ENCODE results near the gene ZFAND6. TPM values are rescaled to one million over a fixed set of nuclear protein-coding genes. Genes with fewer than 3 reads are reported as not detected.
A peak's percentile ranks its signal among the peaks of the same experiment; 100 is the strongest.
"Not testable (repeated sequence)": the region's sequence is repeated elsewhere in the genome, so short reads cannot be mapped to it uniquely, and the experiment has no call there.

Gene ZFAND6
- total and polyA plus RNA-seq, 10 of the 15 experiments (the other 5 are each of a cell fraction or from before 2014, with no cell fraction given): 78.9 to 179 (median 135) TPM

- TF ChIP-seq PRDM15 (CRISPR knock-in tag; IDR thresholded peaks at IDR 0.05) (no peak), LARP7 (IDR thresholded peaks at IDR 0.05) (no peak)
Measured at GRCh38 chr15:80010131-80010673, 49.3 kb upstream of the ZFAND6 start (continued).

- SMC1A ChIA-PET (ENCODE audit: uncharacterized antibody, unreplicated experiment): interaction anchor here (0.7 to 4.3 kb wide), 12 partner anchors 11 to 162 kb away, joined by 3 to 20 read pairs (median 4); partner anchors contain the start of gene BCL2A1
- H3K4me1 ChIP-seq (ENCODE audit: control insufficient read depth, insufficient read depth, low read length): peaks cover 43% of the 10 kb centered on the region
- peak; percentile 18; the same call in 1 of the 2 replicates for TF ChIP-seq RELB (IDR thresholded peaks at IDR 0.05; ENCODE audit: low read depth)
- TF ChIP-seq NFIC (IDR thresholded peaks at IDR 0.05; ENCODE audit: low read depth, low read length): peak; percentile 88
- peak; percentile 76 for TF ChIP-seq IKZF1 (conservative IDR thresholded peaks at IDR 0.05)
- TF ChIP-seq YY1 (IDR thresholded peaks at IDR 0.05; ENCODE audit: low read depth, low read length): peak; percentile 40; the same call in 1 of the 2 replicates
- peak; percentile 46; the same call in 1 of the 2 replicates for TF ChIP-seq CBX5 (IDR thresholded peaks at IDR 0.05; ENCODE audit: low read depth)
- peak; percentile 88 for TF ChIP-seq FOXM1 (IDR thresholded peaks at IDR 0.05; ENCODE audit: low read depth, low read length)
- TF ChIP-seq MTA3 (IDR thresholded peaks at IDR 0.05; ENCODE audit: borderline replicate concordance, low read length): peak; percentile 85; the same call in 1 of the 2 replicates
- peak; percentile 86 for TF ChIP-seq SKIL (IDR thresholded peaks at IDR 0.05; ENCODE audit: low read depth, poor library complexity, severe bottlenecking)
- TF ChIP-seq SMARCA5 (IDR thresholded peaks at IDR 0.05): peak; percentile 75; the same call in 1 of the 2 replicates
- TF ChIP-seq CREM (IDR thresholded peaks at IDR 0.05; ENCODE audit: low read depth): peak; percentile 80
- TF ChIP-seq SRF (IDR thresholded peaks at IDR 0.05; ENCODE audit: low read depth in 2 of 2, low read length in 2 of 2): peak in 1 of 2 experiments; percentile 77; a peak in 1 of 4 replicates
- peak; percentile 92; the same call in 1 of the 2 replicates for TF ChIP-seq CHD4 (IDR thresholded peaks at IDR 0.05)
- peak; percentile 52 to 79; a peak in 3 of 4 replicates for TF ChIP-seq IKZF2 (IDR thresholded peaks at IDR 0.05)
Measured at GRCh38 chr15:80011041-80011523, 48.4 kb upstream of the ZFAND6 start.

More at GRCh38 chr15:80011041-80011523, 48.4 kb upstream of the ZFAND6 start:
- DNase-seq (ENCODE audit: low read depth, low spot score) (peak; percentile 88), ATAC-seq (peak; percentile 75)
- in situ Hi-C loops (cut with MboI) (loop anchor here (25.0 kb wide), 1 partner anchor 1276 kb away; no protein-coding TSS in a partner anchor), intact Hi-C loops (cut with micrococcal nuclease; ENCODE audit: unreplicated experiment) (loop anchor here (2.0 to 5.0 kb wide), 3 partner anchors 22 to 161 kb away; no protein-coding TSS in a partner anchor)
- not testable (repeated sequence) for H4K20me1 ChIP-seq (ENCODE audit: control insufficient read depth, insufficient read depth); FAIRE-seq; H3K4me3 ChIP-seq; H3K27me3 ChIP-seq (replicated peaks in 1 of 2; ENCODE audit: control insufficient read depth in 2 of 2, insufficient read depth in 2 of 2, low read length in 1 of 2); H3K79me2 ChIP-seq (ENCODE audit: control insufficient read depth, insufficient read depth, low read length); H3K9me3 ChIP-seq (replicated peaks; ENCODE audit: control insufficient read depth, insufficient read depth, low read length); H3K36me3 ChIP-seq (ENCODE audit: control insufficient read depth in 2 of 2, insufficient read depth in 2 of 2, low read length in 1 of 2); H2AFZ ChIP-seq (ENCODE audit: control insufficient read depth, low read depth, low read length)
- ChIA-PET POLR2A (interaction anchor here (0.6 to 1.0 kb wide), 5 partner anchors 9 to 43 kb away, joined by 3 read pairs; no protein-coding TSS in a partner anchor), RAD21 (ENCODE audit: unreplicated experiment) (interaction anchor here (0.9 to 2.2 kb wide), 7 partner anchors 11 to 61 kb away, joined by 3 to 10 read pairs (median 4); no protein-coding TSS in a partner anchor), CTCF (interaction anchor here (1.0 to 1.7 kb wide), 3 partner anchors 9 to 18 kb away, joined by 4 to 8 read pairs (median 5); no protein-coding TSS in a partner anchor)
- TSS peak; percentile 99 for BruUV-seq (replicated peaks)
- peak overlapping the region; percentile 93 for H3K4me2 ChIP-seq (ENCODE audit: control insufficient read depth, insufficient read depth)
- WGBS (ENCODE audit: insufficient coverage, insufficient replicate concordance, low lambda C conversion rate, missing lambda C conversion rate): 0% methylated on average over 9 of the region's 9 CpGs
- H3K27ac ChIP-seq (ENCODE audit: control insufficient read depth, insufficient read depth): peak overlapping the region; percentile 93
- H3K9ac ChIP-seq (ENCODE audit: control insufficient read depth, insufficient read depth, low read length): peak overlapping the region; percentile 61

All from GM12878 (cell line).